ENCODE measurements around the gene TCAP. TPM values are rescaled to one million over a fixed set of nuclear protein-coding genes. Genes with fewer than 3 reads are reported as not detected.

TCAP gene
- total and polyA plus RNA-seq, 10 of the 15 experiments (the other 5 are each of a cell fraction or from before 2014, with no cell fraction given), result 0.17 to 1.0 (median 0.36) TPM; not detected in 3

DNA sequence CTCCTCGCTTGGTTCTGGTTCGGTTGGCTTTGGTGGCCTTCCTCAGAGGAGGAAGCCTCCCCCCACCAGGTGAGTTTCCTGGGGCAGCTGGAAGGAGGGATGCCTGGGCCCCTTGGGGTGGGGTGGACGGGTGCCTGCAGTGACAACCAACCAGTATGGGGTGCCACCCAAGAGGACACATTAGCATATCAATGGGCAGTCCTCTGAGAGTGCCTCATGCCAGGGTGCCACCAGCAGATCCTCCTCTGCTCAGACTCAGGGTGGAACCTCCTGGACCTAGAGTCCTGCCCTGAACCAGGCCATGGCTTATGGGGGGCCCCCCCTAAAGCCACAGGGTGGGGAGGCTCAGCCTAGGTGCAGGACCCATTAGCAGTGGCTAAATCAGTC, 35.7 kb upstream of the TCAP start:
- H4K20me1 ChIP-seq (ENCODE audit: control insufficient read depth, insufficient read depth), result no peaks in the 10 kb centered on the region
- H3K36me3 ChIP-seq (ENCODE audit: control insufficient read depth in 2 of 2, insufficient read depth in 2 of 2, low read length in 1 of 2), result no peaks in the 10 kb centered on the region
- in situ Hi-C loops (cut with MboI), result no loop called here
- ChIA-PET RAD21 (ENCODE audit: unreplicated experiment) (no interaction called here), SMC1A (ENCODE audit: uncharacterized antibody, unreplicated experiment) (no interaction called here), POLR2A (no interaction called here), CTCF (interaction anchor here (1.0 to 15.5 kb wide), 4 partner anchors 8 to 346 kb away, joined by 4 to 225 read pairs (median 5); no protein-coding TSS in a partner anchor)
- no peak overlapping the region for H3K4me3 ChIP-seq
- no peak for FAIRE-seq
- H2AFZ ChIP-seq (ENCODE audit: control insufficient read depth, low read depth, low read length), result no peak overlapping the region
- no peak overlapping the region for H3K4me2 ChIP-seq (ENCODE audit: control insufficient read depth, insufficient read depth)
- no peak overlapping the region for H3K27ac ChIP-seq (ENCODE audit: control insufficient read depth, insufficient read depth)
- H3K4me1 ChIP-seq (ENCODE audit: control insufficient read depth, insufficient read depth, low read length), result no peaks in the 10 kb centered on the region
- H3K27me3 ChIP-seq (replicated peaks in 1 of 2; ENCODE audit: control insufficient read depth in 2 of 2, insufficient read depth in 2 of 2, low read length in 1 of 2), result peaks cover 7 to 8% of the 10 kb centered on the region in 2 experiments
- no peaks in the 10 kb centered on the region for H3K9me3 ChIP-seq (replicated peaks; ENCODE audit: control insufficient read depth, insufficient read depth, low read length)
- intact Hi-C loops (cut with micrococcal nuclease; ENCODE audit: unreplicated experiment), result no loop called here
- WGBS (ENCODE audit: insufficient coverage, insufficient replicate concordance, low lambda C conversion rate, missing lambda C conversion rate), result 20% methylated on average over 3 of the region's 3 CpGs
- no peak overlapping the region for H3K9ac ChIP-seq (ENCODE audit: control insufficient read depth, insufficient read depth, low read length)
- no peak for ATAC-seq
- no TSS peak for BruUV-seq (replicated peaks)
- H3K79me2 ChIP-seq (ENCODE audit: control insufficient read depth, insufficient read depth, low read length), result no peaks in the 10 kb centered on the region
- DNase-seq (ENCODE audit: low read depth, low spot score), result no peak
- TF ChIP-seq HDGF (IDR thresholded peaks at IDR 0.05) (no peak), PKNOX1 (IDR thresholded peaks at IDR 0.05) (no peak), CHD4 (IDR thresholded peaks at IDR 0.05) (no peak), NR2F1 (conservative IDR thresholded peaks at IDR 0.05) (no peak), ZBTB40 (IDR thresholded peaks at IDR 0.05; ENCODE audit: borderline replicate concordance) (no peak), NFXL1 (IDR thresholded peaks at IDR 0.05; ENCODE audit: borderline replicate concordance) (no peak), MYC (IDR thresholded peaks at IDR 0.05; ENCODE audit: insufficient read depth, insufficient read length, insufficient replicate concordance, low read length, severe bottlenecking) (no peak), BCL3 (IDR thresholded peaks at IDR 0.05; ENCODE audit: borderline replicate concordance, insufficient read depth, low read depth, low read length, poor library complexity, severe bottlenecking) (no peak), ETV6 (conservative IDR thresholded peaks at IDR 0.05 in 1 of 2, IDR thresholded peaks at IDR 0.05 in 1 of 2; ENCODE audit: borderline replicate concordance in 1 of 2, low read depth in 1 of 2) (no peak), ZZZ3 (IDR thresholded peaks at IDR 0.05; ENCODE audit: control insufficient read depth, insufficient read length, low read depth) (no peak), SIN3A (IDR thresholded peaks at IDR 0.05; ENCODE audit: low read depth, low read length) (no peak), PAX5 (IDR thresholded peaks at IDR 0.05; ENCODE audit: borderline replicate concordance, low read depth, low read length) (no peak), BRCA1 (IDR thresholded peaks at IDR 0.05; ENCODE audit: low read depth, low read length) (no peak)
- TF ChIP-seq, protein P1, sequence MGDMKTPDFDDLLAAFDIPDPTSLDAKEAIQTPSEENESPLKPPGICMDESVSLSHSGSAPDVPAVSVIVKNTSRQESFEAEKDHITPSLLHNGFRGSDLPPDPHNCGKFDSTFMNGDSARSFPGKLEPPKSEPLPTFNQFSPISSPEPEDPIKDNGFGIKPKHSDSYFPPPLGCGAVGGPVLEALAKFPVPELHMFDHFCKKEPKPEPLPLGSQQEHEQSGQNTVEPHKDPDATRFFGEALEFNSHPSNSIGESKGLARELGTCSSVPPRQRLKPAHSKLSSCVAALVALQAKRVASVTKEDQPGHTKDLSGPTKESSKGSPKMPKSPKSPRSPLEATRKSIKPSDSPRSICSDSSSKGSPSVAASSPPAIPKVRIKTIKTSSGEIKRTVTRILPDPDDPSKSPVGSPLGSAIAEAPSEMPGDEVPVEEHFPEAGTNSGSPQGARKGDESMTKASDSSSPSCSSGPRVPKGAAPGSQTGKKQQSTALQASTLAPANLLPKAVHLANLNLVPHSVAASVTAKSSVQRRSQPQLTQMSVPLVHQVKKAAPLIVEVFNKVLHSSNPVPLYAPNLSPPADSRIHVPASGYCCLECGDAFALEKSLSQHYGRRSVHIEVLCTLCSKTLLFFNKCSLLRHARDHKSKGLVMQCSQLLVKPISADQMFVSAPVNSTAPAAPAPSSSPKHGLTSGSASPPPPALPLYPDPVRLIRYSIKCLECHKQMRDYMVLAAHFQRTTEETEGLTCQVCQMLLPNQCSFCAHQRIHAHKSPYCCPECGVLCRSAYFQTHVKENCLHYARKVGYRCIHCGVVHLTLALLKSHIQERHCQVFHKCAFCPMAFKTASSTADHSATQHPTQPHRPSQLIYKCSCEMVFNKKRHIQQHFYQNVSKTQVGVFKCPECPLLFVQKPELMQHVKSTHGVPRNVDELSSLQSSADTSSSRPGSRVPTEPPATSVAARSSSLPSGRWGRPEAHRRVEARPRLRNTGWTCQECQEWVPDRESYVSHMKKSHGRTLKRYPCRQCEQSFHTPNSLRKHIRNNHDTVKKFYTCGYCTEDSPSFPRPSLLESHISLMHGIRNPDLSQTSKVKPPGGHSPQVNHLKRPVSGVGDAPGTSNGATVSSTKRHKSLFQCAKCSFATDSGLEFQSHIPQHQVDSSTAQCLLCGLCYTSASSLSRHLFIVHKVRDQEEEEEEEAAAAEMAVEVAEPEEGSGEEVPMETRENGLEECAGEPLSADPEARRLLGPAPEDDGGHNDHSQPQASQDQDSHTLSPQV (IDR thresholded peaks at IDR 0.05), result no peak
